GM12891 (cell line): Measurements from ENCODE around the gene DTNBP1.

Source experiments
- POLR2A ChIP-seq: IDR thresholded peaks from 2 replicates; pipeline ENCODE4 v1.6.1; 2011; ENCODE audit warnings: low read depth, low read length, control low read depth
- POLR2AphosphoS5 ChIP-seq: IDR thresholded peaks from 2 replicates; pipeline ENCODE4 v1.6.1; 2011; ENCODE audit warnings: low read depth, low read length, control low read depth
- TAF1 ChIP-seq: IDR thresholded peaks from 2 replicates; pipeline ENCODE4 v1.6.1; 2011; ENCODE audit warnings: low read depth, low read length, control low read depth

DNA sequence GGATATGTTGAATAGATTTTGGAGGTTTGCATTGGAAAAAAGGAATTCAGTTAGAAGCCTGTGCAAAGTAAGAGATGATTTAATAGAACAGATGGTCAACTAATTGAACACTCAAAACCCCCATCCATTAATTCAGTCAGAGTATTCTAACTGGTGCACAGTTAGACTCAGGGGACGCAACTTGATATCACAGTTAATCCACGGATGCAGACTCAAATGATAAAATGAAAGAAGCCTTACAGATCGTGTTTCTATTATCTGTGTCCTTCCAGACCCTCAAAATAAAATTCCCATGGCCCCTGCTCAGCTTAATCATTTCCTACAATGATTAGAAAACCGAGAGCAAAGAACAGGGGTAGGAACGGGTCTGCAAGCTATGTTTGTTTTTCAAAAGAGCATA is 45.4 kb upstream of the DTNBP1 start:
- TF ChIP-seq POLR2A (no peak), POLR2AphosphoS5 (no peak), TAF1 (no peak)
